Activated CD4-positive, CD25-positive, alpha-beta regulatory T cell treated with anti-CD3 and anti-CD28 coated beads, Interleukin-2, amount 50 U/mL, for 72 hours (primary cell): ENCODE results near the gene MTSS2.
"Not testable (repeated sequence)": the region's sequence is repeated elsewhere in the genome, so short reads cannot be mapped to it uniquely, and the experiment has no call there.

Experiments used
- DNase-seq: peaks from one replicate; pipeline ENCODE4 v3.0.0; 2021

The MTSS2 gene

GRCh38 chr16:70684146-70685060 is 1.4 kb downstream of the MTSS2 start:
- no peak for DNase-seq

- no peak for DNase-seq
Observed at GRCh38 chr16:70683146-70683944, 2.5 kb downstream of the MTSS2 start.

- DNase-seq, result no peak
Observed at GRCh38 chr16:70682239-70683145, 3.4 kb downstream of the MTSS2 start.

- no peak for DNase-seq
Observed at GRCh38 chr16:70681382-70682238, 4.2 kb downstream of the MTSS2 start.

- no peak for DNase-seq
Observed at GRCh38 chr16:70680495-70681381, 5.1 kb downstream of the MTSS2 start.

GRCh38 chr16:70679671-70680494 is 6.0 kb downstream of the MTSS2 start:
- DNase-seq, result no peak

- no peak for DNase-seq
Observed at GRCh38 chr16:70678898-70679670, 6.8 kb downstream of the MTSS2 start.

- DNase-seq, result no peak
Observed at GRCh38 chr16:70678121-70678897, 7.5 kb downstream of the MTSS2 start.

- no peak for DNase-seq
Observed at GRCh38 chr16:70677499-70678120, 8.2 kb downstream of the MTSS2 start.

- no peak for DNase-seq
Observed at GRCh38 chr16:70676675-70677498, 9.0 kb downstream of the MTSS2 start.

GRCh38 chr16:70675851-70676513 is 9.9 kb downstream of the MTSS2 start:
- no peak for DNase-seq

- no peak for DNase-seq
Observed at GRCh38 chr16:70674221-70675014, 11.4 kb downstream of the MTSS2 start.

- DNase-seq, result not testable (repeated sequence)
Observed at GRCh38 chr16:70670938-70671337, 14.9 kb downstream of the MTSS2 start.

GRCh38 chr16:70670175-70670574 is 15.7 kb downstream of the MTSS2 start:
- no peak for DNase-seq
